PC-9 (cell line): Measurements from ENCODE around the gene ZSCAN21. TPM values are rescaled to one million over a fixed set of nuclear protein-coding genes. Genes with fewer than 3 reads are reported as not detected.
A peak's percentile ranks its signal among the peaks of the same experiment; 100 is the strongest.

ENCODE experiments used
- BruUV-seq: library from RNA; stranded (reverse); fragments of 400-500 nt; replicated peaks from 2 replicates; lab custom pipeline; 2021; lab: Mats Ljungman, UMichigan
- CTCF ChIA-PET: fragments of 300-600 bp; sonication (Branson Sonifier 250); formaldehyde crosslinking; loops from one replicate; lab custom pipeline; 2022; ENCODE audit warnings: antibody characterized with exemption; lab: Charles Lee
- POLR2A ChIA-PET: fragments of 300-600 bp; sonication (Branson Sonifier 250); formaldehyde crosslinking; loops from one replicate; lab custom pipeline; 2022; ENCODE audit warnings: antibody characterized with exemption; ENCODE audit not compliant: unreplicated experiment; lab: Charles Lee
- DNase-seq, 2 experiments: peaks; one replicate each; pipeline versions ENCODE4 v3.0.0 to v3.0.0-alpha.2; 2015 to 2022; ENCODE audit warnings: mixed read lengths in 1 of 2
- H2AFZ ChIP-seq: fragments of 200-600 bp; sonication (generic); 2 replicates; pipeline ENCODE4 v1.8.1; 2017; ENCODE audit warnings: antibody characterized with exemption
- H3F3A ChIP-seq: fragments of 200-600 bp; sonication (generic); 2 replicates; pipeline ENCODE4 v1.8.1; 2017; ENCODE audit warnings: antibody characterized with exemption, mild to moderate bottlenecking, low read depth; ENCODE audit not compliant: insufficient read depth
- H3K27ac ChIP-seq: fragments of 200-600 bp; sonication (generic); 2 replicates; pipeline ENCODE4 v1.6.1; 2016; ENCODE audit warnings: mixed run types
- H3K27me3 ChIP-seq: fragments of 200-600 bp; sonication (generic); 2 replicates; pipeline ENCODE4 v1.6.1; 2016; ENCODE audit warnings: low read depth, mixed run types; ENCODE audit not compliant: insufficient read depth
- H3K36me3 ChIP-seq: fragments of 200-600 bp; sonication (generic); 2 replicates; pipeline ENCODE4 v1.6.1; 2016; ENCODE audit warnings: low read depth, mixed run types
- H3K4me1 ChIP-seq: fragments of 200-600 bp; sonication (generic); replicated peaks from 2 replicates; pipeline ENCODE4 v1.6.1; 2016; ENCODE audit warnings: mixed run types; ENCODE audit not compliant: insufficient read depth
- H3K4me2 ChIP-seq: fragments of 200-600 bp; sonication (generic); 2 replicates; pipeline ENCODE4 v1.6.1; 2017; ENCODE audit warnings: mixed run types
- H3K4me3 ChIP-seq: fragments of 200-600 bp; sonication (generic); 2 replicates; pipeline ENCODE4 v1.6.1; 2016; ENCODE audit warnings: mixed run types
- H3K79me2 ChIP-seq: fragments of 200-600 bp; sonication (generic); 2 replicates; pipeline ENCODE4 v1.6.1; 2017; ENCODE audit warnings: low read depth, mixed run types
- H3K9me2 ChIP-seq: fragments of 200-600 bp; sonication (generic); 2 replicates; pipeline ENCODE4 v1.8.1; 2017; ENCODE audit warnings: mild to moderate bottlenecking; ENCODE audit not compliant: insufficient read depth
- H3K9me3 ChIP-seq: fragments of 200-600 bp; sonication (generic); 2 replicates; pipeline ENCODE4 v1.8.1; 2016; ENCODE audit warnings: low read depth; ENCODE audit not compliant: insufficient read depth
- H4K20me1 ChIP-seq: fragments of 200-600 bp; sonication (generic); 2 replicates; pipeline ENCODE4 v1.8.1; 2017; ENCODE audit not compliant: insufficient read depth
- CTCF ChIP-seq: fragments of 200-600 bp; sonication (generic); conservative IDR thresholded peaks from 2 replicates; pipeline ENCODE4 v1.6.1; 2017; ENCODE audit warnings: mixed run types, antibody characterized with exemption, mild to moderate bottlenecking, moderate library complexity
- EZH2 ChIP-seq: fragments of 200-600 bp; sonication (generic); IDR thresholded peaks from 2 replicates; pipeline ENCODE4 v1.8.0; 2017; ENCODE audit warnings: antibody characterized with exemption, low read depth
- intact Hi-C: fragments of 100-400 bp; cut with micrococcal nuclease; formaldehyde crosslinking; loops from one replicate; pipeline ENCODE4 v1.10.0; 2022; ENCODE audit not compliant: unreplicated experiment
- total RNA-seq: library from RNA; stranded (reverse); gene quantifications from 2 replicates; pipeline ENCODE4 v1.2.3, GENCODE V29; 2021

Gene ZSCAN21
- total RNA-seq, 1 experiment from 2014 or later: 8.9 TPM

DNA sequence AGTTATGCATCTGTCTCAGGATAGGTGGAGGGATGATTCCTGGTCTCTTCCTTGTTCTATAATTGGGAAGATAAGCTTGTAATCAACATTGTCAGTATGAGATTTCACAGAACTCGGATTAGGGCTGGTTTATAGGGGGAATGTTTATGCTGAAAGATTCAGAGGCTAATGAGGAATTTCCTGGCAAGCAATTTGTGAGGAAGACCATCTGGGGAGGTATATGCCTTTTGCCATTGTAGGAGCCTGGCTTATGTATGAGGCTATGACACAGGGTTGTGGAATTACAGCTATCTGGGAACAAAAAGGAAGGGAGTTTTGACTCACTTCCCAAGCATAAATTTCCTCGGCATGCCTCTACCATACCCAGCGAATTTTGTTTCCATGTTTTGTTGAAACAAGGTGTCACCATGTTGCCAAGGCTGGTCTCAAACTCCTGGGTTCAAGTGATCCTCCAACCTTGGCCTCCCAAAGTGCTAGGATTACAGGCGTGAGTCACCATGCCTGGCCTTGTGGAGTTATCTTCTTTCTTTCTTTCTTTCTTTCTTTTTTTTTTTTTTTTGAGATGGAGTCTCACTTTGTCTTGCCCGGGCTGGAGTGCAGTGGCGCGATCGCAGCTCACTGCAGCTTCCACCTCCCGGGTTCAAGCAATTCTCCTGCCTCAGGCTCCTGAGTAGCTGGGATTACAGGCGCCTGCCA is 37.6 kb downstream of the ZSCAN21 start:
- Histone ChIP-seq H3K4me1 (peaks cover 32% of the 10 kb centered on the region), H3K36me3 (no peaks in the 10 kb centered on the region), H3K27me3 (no peaks in the 10 kb centered on the region), H3K4me3 (no peak overlapping the region), H3F3A (peaks cover 51% of the 10 kb centered on the region), H3K79me2 (peaks cover 7% of the 10 kb centered on the region; the same call in 1 of the 2 replicates), H3K9me3 (no peaks in the 10 kb centered on the region), H3K9me2 (no peaks in the 10 kb centered on the region), H3K4me2 (peak overlapping the region; percentile 4; the same call in 1 of the 2 replicates), H4K20me1 (no peaks in the 10 kb centered on the region), H3K27ac (0 out of 2 replicates have a peak overlapping the region, but pooled peaks have one; percentile 25), H2AFZ (0 out of 2 replicates have a peak overlapping the region, but pooled peaks have one; percentile 44)
- ChIA-PET POLR2A (interaction anchor here (0.6 kb wide), 1 partner anchor 324 kb away, joined by 6 read pairs; no protein-coding TSS in a partner anchor), CTCF (interaction anchor here (0.6 kb wide), 1 partner anchor 91 kb away, joined by 7 read pairs; no protein-coding TSS in a partner anchor)
- TF ChIP-seq EZH2 (no peak), CTCF (no peak)
- no TSS peak for BruUV-seq
- intact Hi-C loops: no loop called here
- DNase-seq: peak in 1 of 2 experiments; percentile 79

DNA sequence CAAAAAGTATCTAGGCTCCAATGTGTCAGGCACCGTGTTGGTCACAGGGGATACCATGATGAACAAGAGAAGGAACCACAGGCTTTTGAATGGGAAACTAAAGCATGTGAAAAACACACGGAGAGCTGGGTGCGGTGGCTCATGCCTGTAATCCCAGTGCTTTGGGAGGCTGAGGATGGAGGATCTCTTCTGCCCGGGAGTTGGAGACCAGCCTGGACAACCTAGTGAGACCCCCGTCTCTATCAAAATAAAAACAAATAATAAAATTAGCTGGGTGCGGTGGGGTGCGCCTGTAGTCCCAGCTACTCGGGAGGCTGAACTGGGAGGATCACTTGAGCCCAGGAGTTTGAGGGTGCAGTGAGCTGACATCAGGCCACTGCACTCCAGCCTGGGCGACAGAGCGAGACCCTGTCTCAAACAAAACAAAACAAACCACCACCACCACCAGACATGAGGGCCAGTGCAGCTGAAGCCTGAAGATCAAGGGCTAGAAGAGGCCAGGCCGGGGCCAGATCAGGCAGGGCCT is 38.6 kb downstream of the ZSCAN21 start:
- no peak for TF ChIP-seq CTCF
- TF ChIP-seq EZH2: no peak
- Histone ChIP-seq H3K27me3 (no peaks in the 10 kb centered on the region), H3K36me3 (no peaks in the 10 kb centered on the region), H3K79me2 (peaks cover 7% of the 10 kb centered on the region; the same call in 1 of the 2 replicates), H2AFZ (peak overlapping the region; percentile 87), H4K20me1 (0 out of 2 replicates have a peak, but pooled peaks cover 6% of the 10 kb centered on the region), H3K9me3 (no peaks in the 10 kb centered on the region), H3K4me2 (peak overlapping the region; percentile 97), H3F3A (peaks cover 54% of the 10 kb centered on the region), H3K4me1 (peaks cover 26% of the 10 kb centered on the region), H3K4me3 (peak overlapping the region; percentile 86), H3K9me2 (no peaks in the 10 kb centered on the region), H3K27ac (peak overlapping the region; percentile 62)
- ChIA-PET CTCF (interaction anchor here (0.5 kb wide), 1 partner anchor 46 kb away, joined by 5 read pairs; no protein-coding TSS in a partner anchor), POLR2A (no interaction called here)
- DNase-seq: no peak
- intact Hi-C loops: no loop called here
- TSS peak; percentile 64 for BruUV-seq

DNA sequence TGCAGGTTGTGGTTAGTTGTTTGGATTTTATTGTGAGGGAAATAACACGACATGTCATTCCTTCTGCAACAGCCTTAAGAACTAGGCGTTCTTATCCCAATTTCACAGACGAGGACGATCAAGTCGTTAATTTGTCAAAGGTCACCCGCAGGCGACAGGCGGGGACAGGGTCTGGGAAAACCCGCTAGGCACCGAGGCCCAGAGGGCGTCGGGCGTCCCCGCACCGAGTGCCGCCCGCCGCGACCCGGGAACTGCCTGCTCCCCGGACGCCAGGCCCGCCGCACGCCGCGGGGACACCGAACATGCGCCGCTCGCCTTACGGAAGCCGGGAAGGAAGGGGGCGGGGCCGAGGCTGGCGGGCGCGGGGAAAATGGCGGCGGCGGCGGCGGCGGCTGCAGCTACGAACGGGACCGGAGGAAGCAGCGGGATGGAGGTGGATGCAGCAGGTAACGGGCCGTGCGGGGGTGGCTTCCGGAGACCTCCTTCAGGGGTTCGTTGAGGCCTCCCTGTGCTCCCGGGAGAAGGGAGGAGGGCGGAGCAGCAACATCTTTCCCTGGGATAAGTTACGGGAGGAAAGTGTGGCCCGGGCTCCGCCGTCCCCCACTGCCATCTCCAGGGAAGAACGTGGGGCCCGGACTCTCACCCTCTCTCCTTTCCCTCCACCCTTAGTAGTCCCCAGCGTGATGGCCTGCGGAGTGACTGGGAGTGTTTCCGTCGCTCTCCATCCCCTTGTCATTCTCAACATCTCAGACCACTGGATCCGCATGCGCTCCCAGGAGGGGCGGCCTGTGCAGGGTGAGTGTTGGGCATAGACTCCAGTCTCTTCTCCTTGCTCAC is 39.3 kb downstream of the ZSCAN21 start, which contains the start of gene COPS6:
Gene COPS6, plus strand, starts transcription at position 349 of the 837 bp plus-strand sequence. Its CDS starts 22 bp downstream, at position 371.
- Histone ChIP-seq H3K9me3 (no peaks in the 10 kb centered on the region), H3K9me2 (no peaks in the 10 kb centered on the region), H3K4me2 (peak within 1 kb of the TSS; percentile 97), H3F3A (peaks cover 57% of the 10 kb centered on the region), H2AFZ (peak within 1 kb of the TSS; percentile 87), H3K36me3 (peaks cover 3% of the 10 kb centered on the region; the same call in 1 of the 2 replicates), H3K79me2 (peaks cover 7% of the 10 kb centered on the region; the same call in 1 of the 2 replicates), H3K27me3 (no peaks in the 10 kb centered on the region), H3K4me3 (peak within 1 kb of the TSS; percentile 86), H4K20me1 (0 out of 2 replicates have a peak, but pooled peaks cover 7% of the 10 kb centered on the region), H3K4me1 (peaks cover 26% of the 10 kb centered on the region), H3K27ac (peak within 1 kb of the TSS; percentile 62)
- peak; percentile 52 to 86 for DNase-seq
- intact Hi-C loops: no loop called here
- ChIA-PET POLR2A (interaction anchor here (0.5 kb wide), 1 partner anchor 71 kb away, joined by 4 read pairs; no protein-coding TSS in a partner anchor), CTCF (interaction anchor here (0.5 kb wide), 1 partner anchor 45 kb away, joined by 5 read pairs; no protein-coding TSS in a partner anchor)
- TSS peak; percentile 39 for BruUV-seq
- TF ChIP-seq EZH2 (no peak), CTCF (no peak)
